Measurements from ENCODE around the gene PHF21A.

Gene PHF21A

GRCh38 chr11:46160100-46160499, 38.8 kb upstream of the PHF21A start:
- no peak overlapping the region for H3K4me3 ChIP-seq (ENCODE audit: low read length)
- TF ChIP-seq EZH2phosphoT487 (IDR thresholded peaks at IDR 0.05; ENCODE audit: low read depth) (no peak), CTCF (IDR thresholded peaks at IDR 0.05; ENCODE audit: low read depth, low read length) (no peak)
- H3K4me1 ChIP-seq (ENCODE audit: low read length): peaks cover 15% of the 10 kb centered on the region
- no peaks in the 10 kb centered on the region for H3K79me2 ChIP-seq (ENCODE audit: low read length)
- no peak overlapping the region for H3K9ac ChIP-seq (ENCODE audit: low read length)
- H3K27ac ChIP-seq (ENCODE audit: low read length): no peak overlapping the region
- no peaks in the 10 kb centered on the region for H3K36me3 ChIP-seq (replicated peaks; ENCODE audit: low read depth, low read length)
- H3K4me2 ChIP-seq (ENCODE audit: low read length): no peak overlapping the region
- no peaks in the 10 kb centered on the region for H3K9me3 ChIP-seq (ENCODE audit: insufficient read depth, low read length)
- H2AFZ ChIP-seq (ENCODE audit: low read depth, low read length): no peak overlapping the region
- H4K20me1 ChIP-seq (ENCODE audit: insufficient read depth, low read length): no peaks in the 10 kb centered on the region
- H3K27me3 ChIP-seq (ENCODE audit: low read depth, low read length): peaks cover 41% of the 10 kb centered on the region

- Histone ChIP-seq H3K4me3 (ENCODE audit: low read length) (no peak overlapping the region), H2AFZ (ENCODE audit: low read depth, low read length) (no peak overlapping the region), H3K4me1 (ENCODE audit: low read length) (peaks cover 15% of the 10 kb centered on the region), H4K20me1 (ENCODE audit: insufficient read depth, low read length) (no peaks in the 10 kb centered on the region), H3K36me3 (replicated peaks; ENCODE audit: low read depth, low read length) (no peaks in the 10 kb centered on the region), H3K27ac (ENCODE audit: low read length) (no peak overlapping the region), H3K79me2 (ENCODE audit: low read length) (no peaks in the 10 kb centered on the region), H3K4me2 (ENCODE audit: low read length) (no peak overlapping the region), H3K27me3 (ENCODE audit: low read depth, low read length) (peaks cover 41% of the 10 kb centered on the region), H3K9ac (ENCODE audit: low read length) (no peak overlapping the region), H3K9me3 (ENCODE audit: insufficient read depth, low read length) (no peaks in the 10 kb centered on the region)
- TF ChIP-seq CTCF (IDR thresholded peaks at IDR 0.05; ENCODE audit: low read depth, low read length) (no peak), EZH2phosphoT487 (IDR thresholded peaks at IDR 0.05; ENCODE audit: low read depth) (no peak)
Measured at GRCh38 chr11:46159680-46160079, 38.4 kb upstream of the PHF21A start.

- no peak overlapping the region for H2AFZ ChIP-seq (ENCODE audit: low read depth, low read length)
- no peak overlapping the region for H3K4me2 ChIP-seq (ENCODE audit: low read length)
- no peaks in the 10 kb centered on the region for H3K36me3 ChIP-seq (replicated peaks; ENCODE audit: low read depth, low read length)
- no peaks in the 10 kb centered on the region for H3K9me3 ChIP-seq (ENCODE audit: insufficient read depth, low read length)
- TF ChIP-seq CTCF (IDR thresholded peaks at IDR 0.05; ENCODE audit: low read depth, low read length) (no peak), EZH2phosphoT487 (IDR thresholded peaks at IDR 0.05; ENCODE audit: low read depth) (no peak)
- H4K20me1 ChIP-seq (ENCODE audit: insufficient read depth, low read length): no peaks in the 10 kb centered on the region
- H3K27me3 ChIP-seq (ENCODE audit: low read depth, low read length): peaks cover 39% of the 10 kb centered on the region
- no peaks in the 10 kb centered on the region for H3K4me1 ChIP-seq (ENCODE audit: low read length)
- H3K9ac ChIP-seq (ENCODE audit: low read length): no peak overlapping the region
- H3K79me2 ChIP-seq (ENCODE audit: low read length): no peaks in the 10 kb centered on the region
- no peak overlapping the region for H3K4me3 ChIP-seq (ENCODE audit: low read length)
- H3K27ac ChIP-seq (ENCODE audit: low read length): no peak overlapping the region
Measured at GRCh38 chr11:46149826-46150225, 28.6 kb upstream of the PHF21A start.

- peaks cover 42% of the 10 kb centered on the region for H3K27me3 ChIP-seq (ENCODE audit: low read depth, low read length)
- H3K9ac ChIP-seq (ENCODE audit: low read length): no peak overlapping the region
- no peaks in the 10 kb centered on the region for H4K20me1 ChIP-seq (ENCODE audit: insufficient read depth, low read length)
- no peaks in the 10 kb centered on the region for H3K9me3 ChIP-seq (ENCODE audit: insufficient read depth, low read length)
- no peak overlapping the region for H3K4me3 ChIP-seq (ENCODE audit: low read length)
- TF ChIP-seq EZH2phosphoT487 (IDR thresholded peaks at IDR 0.05; ENCODE audit: low read depth) (no peak), CTCF (IDR thresholded peaks at IDR 0.05; ENCODE audit: low read depth, low read length) (no peak)
- no peak overlapping the region for H2AFZ ChIP-seq (ENCODE audit: low read depth, low read length)
- H3K79me2 ChIP-seq (ENCODE audit: low read length): no peaks in the 10 kb centered on the region
- H3K4me1 ChIP-seq (ENCODE audit: low read length): no peaks in the 10 kb centered on the region
- H3K36me3 ChIP-seq (replicated peaks; ENCODE audit: low read depth, low read length): no peaks in the 10 kb centered on the region
- no peak overlapping the region for H3K27ac ChIP-seq (ENCODE audit: low read length)
- no peak overlapping the region for H3K4me2 ChIP-seq (ENCODE audit: low read length)
Measured at GRCh38 chr11:46149342-46149741, 28.1 kb upstream of the PHF21A start.

Measured in OCI-LY3 (cell line).